ENCODE measurements around the gene FOXN3. TPM values are rescaled to one million over a fixed set of nuclear protein-coding genes. Genes with fewer than 3 reads are reported as not detected.
"Not testable (repeated sequence)": the region's sequence is repeated elsewhere in the genome, so short reads cannot be mapped to it uniquely, and the experiment has no call there.

FOXN3 gene
- polyA plus RNA-seq, 4 donors: 30.0 to 55.8 (median 33.2) TPM

- DNase-seq (ENCODE audit: low read depth in 4 of 4, low spot score in 3 of 4): no peak
Measured at GRCh38 chr14:89212386-89213235, 204.4 kb downstream of the FOXN3 start.

- no peak for DNase-seq (ENCODE audit: low read depth in 4 of 4, low spot score in 3 of 4)
Measured at GRCh38 chr14:89209558-89209957, 207.5 kb downstream of the FOXN3 start.

- DNase-seq (ENCODE audit: low read depth in 4 of 4, low spot score in 3 of 4): no peak
Measured at GRCh38 chr14:89207925-89208328, 209.1 kb downstream of the FOXN3 start.

GRCh38 chr14:89206389-89207031, 210.5 kb downstream of the FOXN3 start:
- no peak for DNase-seq (ENCODE audit: low read depth in 4 of 4, low spot score in 3 of 4)

GRCh38 chr14:89205137-89205740, 211.8 kb downstream of the FOXN3 start:
- DNase-seq (ENCODE audit: low read depth in 4 of 4, low spot score in 3 of 4): no peak

GRCh38 chr14:89202413-89203190, 214.4 kb downstream of the FOXN3 start:
- DNase-seq (ENCODE audit: low read depth in 4 of 4, low spot score in 3 of 4): no peak

- no peak for DNase-seq (ENCODE audit: low read depth in 4 of 4, low spot score in 3 of 4)
Measured at GRCh38 chr14:89201645-89202044, 215.4 kb downstream of the FOXN3 start.

GRCh38 chr14:89199357-89199756, 217.7 kb downstream of the FOXN3 start:
- not testable (repeated sequence) for DNase-seq (ENCODE audit: low read depth in 4 of 4, low spot score in 3 of 4)

GRCh38 chr14:89198544-89199329, 218.3 kb downstream of the FOXN3 start:
- DNase-seq (ENCODE audit: low read depth in 4 of 4, low spot score in 3 of 4): peak in 2 of 4 donors; percentile 27 to 47

- DNase-seq (ENCODE audit: low read depth in 4 of 4, low spot score in 3 of 4): no peak
Measured at GRCh38 chr14:89197623-89198022, 219.4 kb downstream of the FOXN3 start.

- no peak for DNase-seq (ENCODE audit: low read depth in 4 of 4, low spot score in 3 of 4)
Measured at GRCh38 chr14:89196545-89196944, 220.5 kb downstream of the FOXN3 start.

GRCh38 chr14:89194376-89194775, 222.7 kb downstream of the FOXN3 start:
- no peak for DNase-seq (ENCODE audit: low read depth in 4 of 4, low spot score in 3 of 4)

GRCh38 chr14:89190765-89191513, 226.1 kb downstream of the FOXN3 start:
- no peak for DNase-seq (ENCODE audit: low read depth in 4 of 4, low spot score in 3 of 4)

- DNase-seq (ENCODE audit: low read depth in 4 of 4, low spot score in 3 of 4): no peak
Measured at GRCh38 chr14:89188492-89188891, 228.5 kb downstream of the FOXN3 start.

GRCh38 chr14:89187501-89187900, 229.5 kb downstream of the FOXN3 start:
- no peak for DNase-seq (ENCODE audit: low read depth in 4 of 4, low spot score in 3 of 4)

- DNase-seq (ENCODE audit: low read depth in 4 of 4, low spot score in 3 of 4): no peak
Measured at GRCh38 chr14:89186856-89187376, 230.1 kb downstream of the FOXN3 start.

- no peak for DNase-seq (ENCODE audit: low read depth in 4 of 4, low spot score in 3 of 4)
Measured at GRCh38 chr14:89185919-89186855, 230.8 kb downstream of the FOXN3 start.

- no peak for DNase-seq (ENCODE audit: low read depth in 4 of 4, low spot score in 3 of 4)
Measured at GRCh38 chr14:89184952-89185351, 232.1 kb downstream of the FOXN3 start.

Data from left renal pelvis (tissue), 4 donors.